SK-N-SH (cell line): ENCODE measurements around the gene CACNA1H. TPM values are rescaled to one million over a fixed set of nuclear protein-coding genes. Genes with fewer than 3 reads are reported as not detected.

Source experiments
- CTCF ChIA-PET: fragments of 300-600, 350-600 bp; formaldehyde crosslinking; extraction: SDS; loops from one replicate; lab custom pipeline; 2021; lab: Yijun Ruan, JAX
- POLR2A ChIA-PET: fragments of 350-600 bp; sonication (Branson Sonifier 250); formaldehyde crosslinking; extraction: SDS; loops from one replicate; lab custom pipeline; 2020; ENCODE audit warnings: antibody characterized with exemption, inconsistent platforms; lab: Yijun Ruan, JAX
- DNase-seq: peaks from one replicate; pipeline ENCODE4 v3.0.0; 2012
- H2AFZ ChIP-seq: fragments of 200-600 bp; sonication (generic); 2 replicates; pipeline ENCODE4 v1.8.1; 2016; ENCODE audit warnings: antibody characterized with exemption, mild to moderate bottlenecking, low read depth
- H3F3A ChIP-seq: fragments of 200-600 bp; sonication (generic); replicated peaks from 2 replicates; pipeline ENCODE3; 2016; ENCODE audit warnings: antibody characterized with exemption, mild to moderate bottlenecking; ENCODE audit not compliant: insufficient read depth
- H3K27ac ChIP-seq, 2 experiments: fragments of 200-500 bp in 1 of 2; fragments of 200-600 bp in 1 of 2; sonication (Bioruptor generic) in 1 of 2; sonication (generic), shearing (Covaris generic) in 1 of 2; 2 replicates each; pipeline versions ENCODE4 v1.5.1 to v1.6.1; 2014 to 2016; ENCODE audit warnings: low read depth in 2 of 2, inconsistent platforms in 1 of 2, low read length in 1 of 2, mild to moderate bottlenecking in 1 of 2, mixed read lengths in 1 of 2
- H3K27me3 ChIP-seq: fragments of 200-600 bp; sonication (generic), shearing (Covaris generic); 2 replicates; pipeline ENCODE4 v1.6.1; 2016; ENCODE audit warnings: mixed run types; ENCODE audit not compliant: insufficient read depth
- H3K36me3 ChIP-seq, 2 experiments: fragments of 200-500 bp in 1 of 2; fragments of 200-600 bp in 1 of 2; sonication (Bioruptor generic) in 1 of 2; sonication (generic) in 1 of 2; replicated peaks in 1 of 2; 2 replicates each; pipeline versions ENCODE3 to v1.5.1; 2014 to 2016; ENCODE audit warnings: low read length in 1 of 2, mild to moderate bottlenecking in 1 of 2; ENCODE audit not compliant: insufficient read depth in 2 of 2, control insufficient read depth in 1 of 2
- H3K4me1 ChIP-seq, 2 experiments: fragments of 200-500 bp in 1 of 2; fragments of 200-600 bp in 1 of 2; sonication (Bioruptor generic) in 1 of 2; sonication (generic), shearing (Covaris generic) in 1 of 2; 2 replicates each; pipeline versions ENCODE4 v1.5.1 to v1.6.1; 2014 to 2016; ENCODE audit warnings: low read depth in 1 of 2, low read length in 1 of 2, mixed run types in 1 of 2; ENCODE audit not compliant: insufficient read depth in 2 of 2, control insufficient read depth in 1 of 2
- H3K4me2 ChIP-seq: fragments of 200-600 bp; sonication (generic), shearing (Covaris generic); 2 replicates; pipeline ENCODE4 v1.6.1; 2017; ENCODE audit warnings: mixed run types
- H3K4me3 ChIP-seq, 2 experiments: fragments of 200-500 bp in 1 of 2; fragments of 200-600 bp in 1 of 2; sonication (Bioruptor generic) in 1 of 2; sonication (generic), shearing (Covaris generic) in 1 of 2; 2 replicates each; pipeline versions ENCODE4 v1.5.1 to v1.8.1; 2014 to 2016; ENCODE audit warnings: low read depth in 2 of 2, inconsistent platforms in 1 of 2, low read length in 1 of 2, mild to moderate bottlenecking in 1 of 2, mixed read lengths in 1 of 2, moderate library complexity in 1 of 2
- H3K79me2 ChIP-seq: fragments of 200-600 bp; sonication (generic); 2 replicates; pipeline ENCODE4 v1.8.1; 2017; ENCODE audit warnings: mild to moderate bottlenecking; ENCODE audit not compliant: insufficient read depth
- H3K9ac ChIP-seq: fragments of 200-600 bp; sonication (generic); 2 replicates; pipeline ENCODE4 v1.6.1; 2017; ENCODE audit warnings: mixed run types
- H3K9me2 ChIP-seq: fragments of 200-600 bp; sonication (generic); 2 replicates; pipeline ENCODE4 v1.6.1; 2017; ENCODE audit warnings: mixed run types
- H3K9me3 ChIP-seq: fragments of 200-600 bp; sonication (generic); 2 replicates; pipeline ENCODE4 v1.6.1; 2017; ENCODE audit warnings: mixed run types, mild to moderate bottlenecking, moderate library complexity
- H4K20me1 ChIP-seq: fragments of 200-600 bp; sonication (generic); 2 replicates; pipeline ENCODE4 v1.6.1; 2017; ENCODE audit warnings: mild to moderate bottlenecking, mixed run types; ENCODE audit not compliant: insufficient read depth
- CHD2 ChIP-seq: fragments of 150-350 bp; IDR thresholded peaks from 2 replicates; pipeline ENCODE4 v1.6.1; 2018; ENCODE audit warnings: low read length; ENCODE audit not compliant: partially characterized antibody
- CTCF ChIP-seq: fragments of 200-600 bp; sonication (generic); IDR thresholded peaks from 2 replicates; pipeline ENCODE4 v1.6.1; 2017; ENCODE audit warnings: antibody characterized with exemption, mild to moderate bottlenecking, moderate library complexity
- ELF1 ChIP-seq: IDR thresholded peaks from 2 replicates; pipeline ENCODE4 v1.4.0; 2012
- EP300 ChIP-seq, 2 experiments: IDR thresholded peaks; 2 replicates each; pipeline versions ENCODE4 v1.4.0 to v1.6.1; 2012; ENCODE audit warnings: borderline replicate concordance in 1 of 2, low read depth in 1 of 2, low read length in 1 of 2
- FOSL2 ChIP-seq: IDR thresholded peaks from 2 replicates; pipeline ENCODE4 v1.4.0; 2012; ENCODE audit warnings: low read depth, mild to moderate bottlenecking, moderate library complexity, borderline replicate concordance
- FOXJ3 ChIP-seq: sonication (generic); formaldehyde crosslinking; IDR thresholded peaks from 2 replicates; pipeline ENCODE4 v1.5.1; 2020; ENCODE audit warnings: mild to moderate bottlenecking, missing genetic modification reagents
- GABPA ChIP-seq: IDR thresholded peaks from 2 replicates; pipeline ENCODE4 v1.4.0; 2012; ENCODE audit warnings: low read depth, mild to moderate bottlenecking
- GATA2 ChIP-seq: sonication (generic); formaldehyde crosslinking; IDR thresholded peaks from 2 replicates; pipeline ENCODE4 v1.5.0; 2020; ENCODE audit warnings: mild to moderate bottlenecking, missing genetic modification reagents
- IRF3 ChIP-seq: fragments of 150-350 bp; IDR thresholded peaks from 2 replicates; pipeline ENCODE4 v1.6.1; 2016; ENCODE audit warnings: mild to moderate bottlenecking, low read depth, low read length
- JUND ChIP-seq: IDR thresholded peaks from 2 replicates; pipeline ENCODE4 v1.4.0; 2012
- MEF2A ChIP-seq: IDR thresholded peaks from 2 replicates; pipeline ENCODE4 v1.4.0; 2012; ENCODE audit warnings: low read depth, borderline replicate concordance
- NFIC ChIP-seq: IDR thresholded peaks from 2 replicates; pipeline ENCODE4 v1.4.0; 2012; ENCODE audit warnings: borderline replicate concordance
- NRF1 ChIP-seq: IDR thresholded peaks from 2 replicates; pipeline ENCODE4 v1.6.1; 2012; ENCODE audit warnings: low read depth, mild to moderate bottlenecking, low read length
- PBX3 ChIP-seq: IDR thresholded peaks from 2 replicates; pipeline ENCODE4; 2012
- POLR2AphosphoS5 ChIP-seq: IDR thresholded peaks from 2 replicates; pipeline ENCODE4 v1.6.1; 2012; ENCODE audit warnings: low read depth, low read length
- RAD21 ChIP-seq: IDR thresholded peaks from 2 replicates; pipeline ENCODE4 v1.6.1; 2012; ENCODE audit warnings: mild to moderate bottlenecking, low read length
- SIN3A ChIP-seq: IDR thresholded peaks from 2 replicates; pipeline ENCODE4 v1.6.1; 2012; ENCODE audit warnings: low read depth, mild to moderate bottlenecking, low read length, moderate library complexity, borderline replicate concordance
- TEAD4 ChIP-seq: IDR thresholded peaks from 2 replicates; pipeline ENCODE4 v1.4.0; 2012; ENCODE audit warnings: mild to moderate bottlenecking, borderline replicate concordance; ENCODE audit not compliant: insufficient read depth
- USF1 ChIP-seq: IDR thresholded peaks from 2 replicates; pipeline ENCODE4 v1.4.0; 2012; ENCODE audit warnings: low read depth, borderline replicate concordance
- YY1 ChIP-seq: IDR thresholded peaks from 2 replicates; pipeline ENCODE4 v1.4.0; 2012; ENCODE audit warnings: low read depth, mild to moderate bottlenecking
- WGBS: methylation state at CpG from one replicate; pipeline ENCODE4 v1.1.6; 2017; ENCODE audit warnings: low lambda C conversion rate; 5-methylcytosine and 5-hydroxymethylcytosine counted together
- polyA plus RNA-seq, 3 experiments: library from polyadenylated mRNA; depleted of rRNA; stranded (reverse); fragments of >200 nt; gene quantifications; 2 replicates each; pipeline ENCODE4 v1.2.3, GENCODE V29; 2012
- TF ChIP-seq, protein P1 (sequence below): fragments of 150-350 bp; IDR thresholded peaks from 2 replicates; pipeline ENCODE4 v1.6.1; 2017; ENCODE audit warnings: antibody characterized with exemption, low read length, low read depth, borderline replicate concordance

Gene CACNA1H
- polyA plus RNA-seq, 1 of the 3 experiments (the other 2 are of a cell fraction): not detected

- H3F3A ChIP-seq: no peaks in the 10 kb centered on the region
- ChIA-PET POLR2A (no interaction called here), CTCF (interaction anchor here (1.4 kb wide), 1 partner anchor 29 kb away, joined by 4 read pairs; no protein-coding TSS in a partner anchor)
- TF ChIP-seq TEAD4 (no peak), POLR2AphosphoS5 (no peak), RAD21 (no peak), NFIC (no peak), ELF1 (no peak), JUND (no peak), USF1 (no peak), IRF3 (no peak), MEF2A (no peak), EP300 (IDR thresholded peaks at IDR 0.05; ENCODE audit: borderline replicate concordance in 1 of 2, low read depth in 1 of 2, low read length in 1 of 2) (no peak), CTCF (no peak), GATA2 (CRISPR knock-in tag) (no peak), CHD2 (no peak), SIN3A (no peak), NRF1 (no peak)
- WGBS: 35% methylated on average over 16 of the region's 17 CpGs
- no peak overlapping the region for H3K4me2 ChIP-seq
- H3K4me3 ChIP-seq: no peak overlapping the region
- no peak overlapping the region for H2AFZ ChIP-seq
- peaks cover 24% of the 10 kb centered on the region for H4K20me1 ChIP-seq
- H3K9ac ChIP-seq: no peak overlapping the region
- H3K9me3 ChIP-seq: no peaks in the 10 kb centered on the region
- no peaks in the 10 kb centered on the region for H3K9me2 ChIP-seq
- H3K27ac ChIP-seq: no peak overlapping the region
- no peaks in the 10 kb centered on the region for H3K79me2 ChIP-seq
- DNase-seq: no peak
- no peaks in the 10 kb centered on the region; a peak in 2 of 4 replicates for H3K4me1 ChIP-seq
- H3K27me3 ChIP-seq: peaks cover 97% of the 10 kb centered on the region
- H3K36me3 ChIP-seq: no peaks in the 10 kb centered on the region
Observed at GRCh38 chr16:1164975-1165374, 12.1 kb downstream of the CACNA1H start.

DNA sequence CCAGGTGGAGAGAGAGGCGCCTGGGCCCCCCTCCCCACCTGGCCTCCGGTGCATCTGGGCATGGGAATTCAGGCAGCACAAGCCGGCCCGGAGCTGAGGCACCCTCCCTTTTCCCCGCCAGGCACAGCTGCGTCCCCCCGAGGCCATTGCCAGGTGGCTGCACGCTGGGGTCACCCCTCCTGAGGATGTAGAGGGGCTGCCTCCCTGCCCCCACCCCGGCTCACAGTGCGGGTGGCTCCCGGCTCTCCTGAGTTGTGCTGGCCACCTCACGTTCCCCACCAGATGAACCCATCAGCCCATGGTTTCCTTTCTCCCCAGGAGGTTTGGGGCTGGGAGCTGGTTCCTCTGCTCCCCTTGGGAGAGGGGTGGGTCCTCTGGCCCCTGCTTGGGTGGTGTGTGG, 12.6 kb downstream of the CACNA1H start:
- ChIA-PET POLR2A (no interaction called here), CTCF (interaction anchor here (1.4 kb wide), 1 partner anchor 28 kb away, joined by 4 read pairs; no protein-coding TSS in a partner anchor)
- Histone ChIP-seq H3K4me1 (no peaks in the 10 kb centered on the region; a peak in 1 of 4 replicates), H3K27me3 (peaks cover 97% of the 10 kb centered on the region), H3F3A (no peaks in the 10 kb centered on the region), H3K9me3 (no peaks in the 10 kb centered on the region), H2AFZ (no peak overlapping the region), H3K9ac (no peak overlapping the region), H3K4me2 (no peak overlapping the region), H3K79me2 (no peaks in the 10 kb centered on the region), H3K9me2 (no peaks in the 10 kb centered on the region), H4K20me1 (peaks cover 22% of the 10 kb centered on the region), H3K36me3 (no peaks in the 10 kb centered on the region), H3K4me3 (no peak overlapping the region), H3K27ac (no peak overlapping the region)
- 30% methylated on average over 8 of the region's 12 CpGs for WGBS
- DNase-seq: no peak
- TF ChIP-seq GABPA (no peak), SIN3A (no peak), FOXJ3 (CRISPR knock-in tag) (no peak), PBX3 (no peak), POLR2AphosphoS5 (no peak), YY1 (no peak), FOSL2 (no peak), CTCF (no peak), ELF1 (no peak), CHD2 (no peak)
- TF ChIP-seq, protein P1, sequence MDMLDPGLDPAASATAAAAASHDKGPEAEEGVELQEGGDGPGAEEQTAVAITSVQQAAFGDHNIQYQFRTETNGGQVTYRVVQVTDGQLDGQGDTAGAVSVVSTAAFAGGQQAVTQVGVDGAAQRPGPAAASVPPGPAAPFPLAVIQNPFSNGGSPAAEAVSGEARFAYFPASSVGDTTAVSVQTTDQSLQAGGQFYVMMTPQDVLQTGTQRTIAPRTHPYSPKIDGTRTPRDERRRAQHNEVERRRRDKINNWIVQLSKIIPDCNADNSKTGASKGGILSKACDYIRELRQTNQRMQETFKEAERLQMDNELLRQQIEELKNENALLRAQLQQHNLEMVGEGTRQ: no peak
